HCT116 (cell line): ENCODE measurements around the gene ARHGEF3. TPM values are rescaled to one million over a fixed set of nuclear protein-coding genes. Genes with fewer than 3 reads are reported as not detected.
A peak's percentile ranks its signal among the peaks of the same experiment; 100 is the strongest.
"Not testable (repeated sequence)": the region's sequence is repeated elsewhere in the genome, so short reads cannot be mapped to it uniquely, and the experiment has no call there.

Experiments
- ATAC-seq: fragments of 200-7000 bp; cut with Tn5 transposase; 2 replicates; pipeline ENCODE4 v1.9.1; 2020; ENCODE audit warnings: mild to moderate bottlenecking, moderate library complexity
- BruUV-seq: library from RNA; stranded (reverse); fragments of 400-500 nt; replicated peaks from 2 replicates; lab custom pipeline; 2021; lab: Mats Ljungman, UMichigan
- CTCF ChIA-PET: fragments of 300-600 bp; sonication (Branson Sonifier 250); formaldehyde crosslinking; loops from one replicate; lab custom pipeline; 2021; ENCODE audit warnings: antibody characterized with exemption; lab: Charles Lee
- POLR2A ChIA-PET: fragments of 300-600, 350-600 bp; sonication (Branson Sonifier 250); formaldehyde crosslinking; loops from one replicate; lab custom pipeline; 2021; ENCODE audit warnings: antibody characterized with exemption; lab: Charles Lee
- RAD21 ChIA-PET, 2 experiments: fragments of 300-600 bp; sonication (Branson Sonifier 250); formaldehyde crosslinking; loops; one replicate each; lab custom pipeline; 2023; ENCODE audit warnings: low total read pairs in 2 of 2; ENCODE audit not compliant: uncharacterized antibody in 2 of 2, unreplicated experiment in 2 of 2, low non-redundant PET in 1 of 2; lab: Charles Lee
- DNase-seq: peaks from one replicate; pipeline ENCODE4 v3.0.0-alpha.2; 2010; ENCODE audit warnings: low read depth, low spot score
- H2AFZ ChIP-seq: fragments of 200-600 bp; shearing (Covaris generic), sonication (generic); 2 replicates; pipeline ENCODE4 v1.6.1; 2017; ENCODE audit warnings: low read depth, mixed run types, mixed read lengths, antibody characterized with exemption, low read length; ENCODE audit not compliant: poor library complexity, severe bottlenecking
- H3K27ac ChIP-seq: 2 replicates; pipeline ENCODE4 v1.5.1; 2012; ENCODE audit warnings: low read depth, low read length
- H3K27me3 ChIP-seq: fragments of 200-600 bp; sonication (generic); 2 replicates; pipeline ENCODE4 v1.6.1; 2016; ENCODE audit warnings: mixed run types, low read length, mixed read lengths; ENCODE audit not compliant: insufficient read depth
- H3K36me3 ChIP-seq, 2 experiments: fragments of 200-500 bp in 1 of 2; fragments of 200-600 bp in 1 of 2; sonication (Bioruptor generic) in 1 of 2; sonication (generic) in 1 of 2; 2 replicates each; pipeline versions ENCODE4 v1.5.1 to v1.6.1; 2014 to 2016; ENCODE audit warnings: low read length in 2 of 2, inconsistent platforms in 1 of 2, mixed read lengths in 1 of 2, mixed run types in 1 of 2; ENCODE audit not compliant: insufficient read depth in 2 of 2, control insufficient read depth in 1 of 2
- H3K4me1 ChIP-seq, 2 experiments: fragments of 200-600 bp in 1 of 2; sonication (generic) in 1 of 2; 2 replicates each; pipeline versions ENCODE4 v1.5.1 to v1.6.1; 2012 to 2017; ENCODE audit warnings: low read length in 2 of 2, inconsistent platforms in 1 of 2, mild to moderate bottlenecking in 1 of 2, mixed read lengths in 1 of 2, mixed run types in 1 of 2, moderate library complexity in 1 of 2; ENCODE audit not compliant: insufficient read depth in 2 of 2, control insufficient read depth in 1 of 2
- H3K4me2 ChIP-seq: fragments of 200-600 bp; sonication (generic); 2 replicates; pipeline ENCODE4 v1.6.1; 2017; ENCODE audit warnings: mixed run types, low read length, mixed read lengths
- H3K4me3 ChIP-seq, 2 experiments: fragments of 200-600 bp in 1 of 2; sonication (generic) in 1 of 2; replicated peaks in 1 of 2; 2 replicates each; pipeline ENCODE4 v1.5.1; 2011 to 2016; ENCODE audit warnings: low read length in 2 of 2, control low read depth in 1 of 2, low read depth in 1 of 2, mild to moderate bottlenecking in 1 of 2, mixed read lengths in 1 of 2, mixed run types in 1 of 2
- H3K79me2 ChIP-seq: fragments of 200-600 bp; sonication (generic); 2 replicates; pipeline ENCODE4 v1.6.1; 2017; ENCODE audit warnings: mild to moderate bottlenecking, mixed run types, low read length, moderate library complexity, mixed read lengths; ENCODE audit not compliant: insufficient read depth
- H3K9ac ChIP-seq: fragments of 200-600 bp; sonication (generic); 2 replicates; pipeline ENCODE4 v1.6.1; 2016; ENCODE audit warnings: low read length, mixed read lengths
- H3K9me2 ChIP-seq: fragments of 200-600 bp; sonication (generic), shearing (Covaris generic); 2 replicates; pipeline ENCODE4 v1.6.1; 2017; ENCODE audit warnings: mixed run types, mild to moderate bottlenecking, moderate library complexity; ENCODE audit not compliant: insufficient read depth
- H3K9me3 ChIP-seq, 2 experiments: fragments of 200-500 bp in 1 of 2; fragments of 200-600 bp in 1 of 2; sonication (Bioruptor generic) in 1 of 2; sonication (generic) in 1 of 2; 2 replicates each; pipeline ENCODE4 v1.6.1; 2014 to 2017; ENCODE audit warnings: low read length in 2 of 2, mixed read lengths in 2 of 2, inconsistent platforms in 1 of 2, low read depth in 1 of 2, mild to moderate bottlenecking in 1 of 2, mixed run types in 1 of 2, moderate library complexity in 1 of 2; ENCODE audit not compliant: control insufficient read depth in 1 of 2, insufficient read depth in 1 of 2
- H4K20me1 ChIP-seq: fragments of 200-600 bp; sonication (generic), shearing (Covaris generic); 2 replicates; pipeline ENCODE4 v1.6.1; 2017; ENCODE audit warnings: mixed run types, mild to moderate bottlenecking, moderate library complexity; ENCODE audit not compliant: insufficient read depth
- CBX3 ChIP-seq: IDR thresholded peaks from 2 replicates; pipeline ENCODE4 v1.6.1; 2012; ENCODE audit warnings: low read depth
- CEBPB ChIP-seq: IDR thresholded peaks from 2 replicates; pipeline ENCODE4 v1.6.1; 2012; ENCODE audit warnings: low read depth
- ELF1 ChIP-seq: IDR thresholded peaks from 2 replicates; pipeline ENCODE4 v1.6.1; 2012; ENCODE audit warnings: low read depth, borderline replicate concordance
- EZH2 ChIP-seq: fragments of 200-600 bp; sonication (generic); IDR thresholded peaks from 2 replicates; pipeline ENCODE4 v1.6.1; 2017; ENCODE audit warnings: antibody characterized with exemption, mixed run types
- JUND ChIP-seq: IDR thresholded peaks from 2 replicates; pipeline ENCODE4 v1.6.1; 2012
- RAD21 ChIP-seq: IDR thresholded peaks from 2 replicates; pipeline ENCODE4 v1.6.1; 2012; ENCODE audit warnings: low read depth, mild to moderate bottlenecking
- REST ChIP-seq: IDR thresholded peaks from 2 replicates; pipeline ENCODE4 v1.6.1; 2012; ENCODE audit warnings: low read depth
- SIN3A ChIP-seq: IDR thresholded peaks from 2 replicates; pipeline ENCODE4 v1.6.1; 2012; ENCODE audit warnings: low read depth
- SRF ChIP-seq: IDR thresholded peaks from 2 replicates; pipeline ENCODE4 v1.6.1; 2012; ENCODE audit warnings: low read depth
- TCF7L2 ChIP-seq: IDR thresholded peaks from 2 replicates; pipeline ENCODE4 v1.7.0; 2011; ENCODE audit warnings: borderline replicate concordance, inconsistent platforms; ENCODE audit not compliant: insufficient read depth, insufficient read length; ENCODE audit errors: extremely low read depth
- YY1 ChIP-seq: IDR thresholded peaks from 2 replicates; pipeline ENCODE4 v1.6.1; 2011; ENCODE audit warnings: low read length, low read depth, moderate library complexity, mild to moderate bottlenecking; ENCODE audit not compliant: insufficient replicate concordance; ENCODE audit errors: extremely low read depth
- ZBTB33 ChIP-seq: IDR thresholded peaks from 2 replicates; pipeline ENCODE4 v1.6.1; 2011; ENCODE audit warnings: mild to moderate bottlenecking, low read length, moderate library complexity; ENCODE audit not compliant: insufficient replicate concordance; ENCODE audit errors: extremely low read depth
- intact Hi-C: fragments of 100-400 bp; cut with micrococcal nuclease; formaldehyde crosslinking; loops from 2 replicates; pipeline ENCODE4 v1.10.0; 2022
- total RNA-seq: library from RNA; stranded (reverse); gene quantifications from one replicate; pipeline ENCODE4 v1.2.1, GENCODE V29; 2021; ENCODE audit not compliant: unreplicated experiment

ARHGEF3 gene
- total RNA-seq, 1 experiment from 2014 or later, result 18.1 TPM

- no peak for TF ChIP-seq REST
- TF ChIP-seq, all 23 proteins: peak for 0
Observed at GRCh38 chr3:56711344-56711743, 90.4 kb downstream of the ARHGEF3 start (continued).

DNA sequence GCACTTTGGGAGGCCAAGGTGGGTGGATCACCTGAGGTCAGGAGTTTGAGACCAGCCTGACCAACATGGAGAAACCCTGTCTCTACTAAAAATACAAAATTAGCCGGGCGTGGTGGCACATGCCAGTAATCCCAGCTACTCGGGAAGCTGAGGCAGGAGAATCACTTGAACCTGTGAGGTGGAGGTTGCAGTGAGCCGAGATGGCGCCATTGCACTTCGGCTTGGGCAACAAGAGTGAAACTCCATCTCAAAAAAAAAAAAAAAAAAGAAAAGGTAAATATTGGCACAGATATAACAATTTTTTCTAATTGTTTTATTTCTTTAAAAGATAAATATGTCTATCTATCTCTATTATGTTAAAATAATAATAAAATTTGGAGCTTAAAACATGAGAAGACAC is 94.3 kb downstream of the ARHGEF3 start:
- H3K79me2 ChIP-seq, ATAC-seq, H3K9me2 ChIP-seq, H3K27me3 ChIP-seq, H4K20me1 ChIP-seq, BruUV-seq, intact Hi-C loops, H3K27ac ChIP-seq, H3K9ac ChIP-seq, H3K36me3 ChIP-seq, H3K4me1 ChIP-seq, H3K4me2 ChIP-seq, POLR2A ChIA-PET, RAD21 ChIA-PET, H3K4me3 ChIP-seq, H3K9me3 ChIP-seq, DNase-seq, H2AFZ ChIP-seq: not testable (repeated sequence)
- peak; percentile 36; the same call in 1 of the 2 replicates for TF ChIP-seq RAD21
- CTCF ChIA-PET, result interaction anchor here (0.7 to 1.2 kb wide), 3 partner anchors 92 to 1068 kb away, joined by 3 to 5 read pairs (median 5); no protein-coding TSS in a partner anchor

DNA sequence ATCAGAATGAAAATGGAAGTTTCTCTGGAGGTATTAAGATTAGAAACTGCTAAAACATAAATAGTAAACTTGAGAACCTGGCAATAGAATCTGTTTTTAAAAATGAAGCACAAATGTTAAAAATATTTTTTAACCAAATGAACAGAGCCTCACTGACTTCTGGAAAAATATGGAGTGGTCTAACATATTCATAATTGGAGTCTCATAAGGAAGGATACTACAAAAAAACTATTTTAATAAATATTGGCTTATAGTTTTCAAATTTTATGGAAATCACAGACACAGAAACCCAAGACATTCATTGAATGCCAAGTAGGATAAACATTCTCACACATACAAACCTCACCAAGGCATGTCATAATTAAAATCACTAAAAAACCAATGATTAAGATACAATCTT is 95.1 kb downstream of the ARHGEF3 start:
- Histone ChIP-seq H3K4me1 (peaks cover 0 to 2% of the 10 kb centered on the region in 2 experiments; a peak in 1 of 4 replicates), H2AFZ (no peak overlapping the region), H3K27me3 (no peaks in the 10 kb centered on the region), H3K36me3 (no peaks in the 10 kb centered on the region), H3K9me3 (no peaks in the 10 kb centered on the region), H3K4me3 (no peak overlapping the region), H4K20me1 (no peaks in the 10 kb centered on the region), H3K4me2 (no peak overlapping the region), H3K27ac (no peak overlapping the region), H3K79me2 (no peaks in the 10 kb centered on the region), H3K9ac (no peak overlapping the region), H3K9me2 (no peaks in the 10 kb centered on the region)
- ChIA-PET CTCF (no interaction called here), POLR2A (no interaction called here), RAD21 (no interaction called here)
- ATAC-seq (no peak), DNase-seq (no peak)
- BruUV-seq, result no TSS peak
- intact Hi-C loops, result no loop called here
- TF ChIP-seq CBX3 (no peak), JUND (no peak), ZBTB33 (no peak), TCF7L2 (no peak), EZH2 (no peak), ELF1 (no peak), SRF (no peak), CEBPB (no peak), RAD21 (no peak), YY1 (no peak), SIN3A (no peak)
